ENCODE data around the gene ZMAT2.
"Not testable (repeated sequence)": the region's sequence is repeated elsewhere in the genome, so short reads cannot be mapped to it uniquely, and the experiment has no call there.

The ZMAT2 gene

DNA sequence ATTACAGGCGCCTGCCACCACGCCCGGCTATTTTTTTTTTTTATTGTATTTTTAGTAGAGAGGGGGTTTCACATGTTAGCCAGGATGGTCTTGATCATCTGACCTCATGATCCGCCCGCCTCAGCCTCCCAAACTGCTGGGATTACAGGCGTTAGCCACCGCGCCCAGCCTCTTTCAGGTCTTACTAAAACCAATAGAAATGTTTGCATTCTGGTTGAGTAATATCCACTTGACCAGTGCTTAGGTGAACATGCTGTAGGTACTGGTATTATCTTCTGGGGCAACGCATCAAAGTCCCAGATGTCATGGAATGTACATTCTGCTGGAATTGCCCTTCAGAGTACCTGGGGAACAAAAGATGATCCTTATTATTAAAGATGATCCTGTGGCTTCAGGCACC lies 8.5 kb downstream of the ZMAT2 start:
- DNase-seq (ENCODE audit: low spot score) = not testable (repeated sequence)

DNA sequence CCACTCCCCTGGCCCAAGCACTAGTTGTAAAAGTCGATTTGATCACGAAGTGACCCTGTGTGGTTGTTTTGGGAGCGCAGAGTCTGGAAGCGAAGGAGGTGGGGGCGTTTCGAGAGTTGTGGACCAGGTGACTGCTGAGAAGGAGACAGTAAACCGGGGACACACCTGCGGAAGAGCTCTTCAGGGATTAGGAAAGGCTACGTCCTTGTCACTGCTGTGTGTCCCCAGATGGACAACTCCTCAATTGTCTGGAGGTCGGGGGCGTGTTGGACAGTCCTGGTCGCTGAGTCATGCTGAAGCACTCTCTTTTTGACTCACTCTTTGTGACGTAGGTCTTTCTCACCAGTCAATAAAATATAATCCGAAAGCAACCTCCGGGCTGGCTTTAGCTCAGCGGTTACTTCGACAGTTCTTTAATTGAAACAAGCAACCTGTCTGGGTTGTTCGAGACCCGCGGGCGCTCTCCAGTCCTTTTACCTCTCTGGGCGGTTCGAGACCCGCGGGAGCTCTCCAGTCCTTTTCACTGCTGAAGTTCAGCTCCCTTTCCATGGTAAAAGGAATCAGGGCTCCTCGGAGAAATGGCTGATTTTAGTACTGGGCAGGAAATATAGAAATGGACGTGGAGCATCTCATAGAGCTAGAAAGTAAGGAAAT lies 10.8 kb downstream of the ZMAT2 start:
- peak; percentile 85 for DNase-seq (ENCODE audit: low spot score)

DNA sequence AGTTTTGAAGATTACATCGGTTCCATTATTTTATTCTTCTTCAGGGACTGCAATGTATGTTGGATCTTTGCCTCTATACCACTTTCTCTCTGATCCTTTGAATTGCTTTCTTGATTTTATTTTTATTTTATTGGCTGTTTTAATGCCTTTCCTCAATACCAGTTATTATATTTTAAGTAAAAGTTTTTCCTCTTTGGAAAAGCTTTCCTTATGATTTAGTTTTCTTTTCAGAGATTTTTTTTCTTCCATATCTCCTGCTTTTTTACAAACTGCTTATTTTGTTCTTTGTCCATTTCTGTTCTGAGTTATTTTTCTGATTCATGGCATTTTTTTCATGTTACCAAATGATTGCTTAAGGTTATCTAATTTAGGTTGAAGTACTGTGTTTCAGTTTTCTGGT lies 11.5 kb downstream of the ZMAT2 start:
- no peak for DNase-seq (ENCODE audit: low spot score)

DNA sequence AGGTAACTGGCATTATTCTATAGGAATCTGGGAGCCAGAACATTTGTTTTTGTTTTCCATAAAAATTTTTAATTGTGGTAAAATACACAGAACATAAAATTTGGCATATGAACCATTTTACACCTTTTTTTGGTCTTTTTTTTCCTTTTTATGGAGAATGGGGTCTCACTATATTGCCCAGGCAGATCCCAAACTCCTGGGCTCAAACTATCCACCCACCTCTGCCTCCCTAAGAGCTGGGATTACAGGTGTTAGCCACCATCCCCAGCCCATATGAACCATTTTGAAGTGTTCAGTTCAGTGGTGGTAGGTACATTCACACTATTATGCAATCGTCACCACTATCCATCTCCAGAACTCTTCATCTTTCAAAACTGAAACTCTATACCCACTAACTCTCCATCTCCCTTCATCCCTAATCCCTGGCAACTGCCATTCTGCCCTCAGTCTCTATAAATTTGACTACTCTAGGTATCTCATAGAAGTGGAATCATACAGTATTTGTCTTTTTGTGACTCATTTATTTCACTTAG lies 13.4 kb downstream of the ZMAT2 start:
- DNase-seq (ENCODE audit: low spot score) = no peak

DNA sequence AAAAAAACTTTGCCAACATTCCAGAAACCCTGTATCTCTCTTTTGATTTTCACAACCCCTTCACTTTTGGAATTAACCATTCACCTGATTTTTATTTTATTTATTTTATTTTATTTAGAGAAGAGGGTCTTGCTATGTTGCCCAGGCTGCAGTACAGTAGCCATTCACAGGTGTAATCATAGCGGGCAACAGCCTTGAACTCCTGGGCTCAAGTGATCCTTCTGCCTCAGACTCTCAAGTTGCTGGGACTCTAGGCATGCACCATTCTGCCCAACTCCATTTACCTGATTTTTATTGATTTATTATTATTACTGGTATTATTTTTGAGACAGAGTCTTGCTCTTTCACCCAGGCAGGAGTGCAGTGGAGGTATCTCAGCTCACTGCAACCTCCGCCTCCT lies 16.0 kb downstream of the ZMAT2 start:
- not testable (repeated sequence) for DNase-seq (ENCODE audit: low spot score)

DNA sequence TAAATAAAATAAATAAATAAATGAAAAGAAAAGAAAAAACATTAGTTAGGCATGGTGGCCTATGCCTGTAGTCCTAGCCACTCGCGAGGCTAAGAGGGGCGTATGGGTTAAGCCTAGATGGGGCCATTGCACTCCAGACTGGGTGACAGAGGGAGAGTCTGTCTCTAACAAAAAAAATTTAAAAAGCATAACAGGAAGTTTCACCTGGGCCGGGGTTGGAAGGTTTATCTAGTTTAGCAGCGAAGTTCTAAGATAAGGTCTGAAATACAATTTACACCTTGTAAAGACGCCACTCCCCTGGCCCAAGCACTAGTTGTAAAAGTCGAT lies 18.0 kb downstream of the ZMAT2 start:
- DNase-seq (ENCODE audit: low spot score) = no peak

DNA sequence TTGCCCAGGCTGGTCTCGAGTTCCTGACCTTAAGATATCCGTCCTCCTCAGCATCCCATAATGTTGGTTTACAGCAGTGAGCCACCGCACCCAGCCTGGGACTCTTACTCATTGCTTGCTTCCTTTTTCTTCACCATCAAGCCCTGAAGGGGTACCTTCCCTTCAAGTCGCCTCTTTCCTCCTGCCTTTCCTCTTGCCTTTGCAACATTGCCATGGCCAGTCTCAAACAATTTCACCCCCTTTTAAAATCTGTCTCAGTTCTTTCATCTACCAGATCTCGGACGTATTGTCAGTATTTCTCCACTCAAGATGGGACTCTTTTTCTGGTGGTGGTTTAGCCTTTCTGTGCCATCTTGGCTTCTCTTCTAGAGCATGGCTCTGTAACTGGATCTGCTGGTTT lies 20.5 kb downstream of the ZMAT2 start:
- DNase-seq (ENCODE audit: low spot score) = not testable (repeated sequence)

DNA sequence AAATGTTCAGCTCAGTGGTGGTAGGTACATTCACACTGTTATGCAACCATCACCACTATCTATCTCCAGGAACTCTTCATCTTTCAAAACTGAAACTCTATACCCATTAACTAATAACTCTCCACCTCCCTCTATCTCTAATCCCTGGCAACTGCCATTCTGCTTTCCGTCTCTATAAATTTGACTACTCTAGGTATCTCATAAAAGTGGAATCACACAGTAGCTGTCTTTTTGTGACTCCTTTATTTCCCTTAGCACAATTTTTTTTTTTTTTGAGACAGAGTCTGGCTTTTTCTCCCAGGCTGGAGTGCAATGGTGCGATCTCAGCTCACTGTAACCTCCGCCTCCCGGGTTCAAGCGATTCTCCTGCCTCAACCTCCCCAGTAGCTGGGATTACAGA lies 21.1 kb downstream of the ZMAT2 start:
- DNase-seq (ENCODE audit: low spot score) = not testable (repeated sequence)

DNA sequence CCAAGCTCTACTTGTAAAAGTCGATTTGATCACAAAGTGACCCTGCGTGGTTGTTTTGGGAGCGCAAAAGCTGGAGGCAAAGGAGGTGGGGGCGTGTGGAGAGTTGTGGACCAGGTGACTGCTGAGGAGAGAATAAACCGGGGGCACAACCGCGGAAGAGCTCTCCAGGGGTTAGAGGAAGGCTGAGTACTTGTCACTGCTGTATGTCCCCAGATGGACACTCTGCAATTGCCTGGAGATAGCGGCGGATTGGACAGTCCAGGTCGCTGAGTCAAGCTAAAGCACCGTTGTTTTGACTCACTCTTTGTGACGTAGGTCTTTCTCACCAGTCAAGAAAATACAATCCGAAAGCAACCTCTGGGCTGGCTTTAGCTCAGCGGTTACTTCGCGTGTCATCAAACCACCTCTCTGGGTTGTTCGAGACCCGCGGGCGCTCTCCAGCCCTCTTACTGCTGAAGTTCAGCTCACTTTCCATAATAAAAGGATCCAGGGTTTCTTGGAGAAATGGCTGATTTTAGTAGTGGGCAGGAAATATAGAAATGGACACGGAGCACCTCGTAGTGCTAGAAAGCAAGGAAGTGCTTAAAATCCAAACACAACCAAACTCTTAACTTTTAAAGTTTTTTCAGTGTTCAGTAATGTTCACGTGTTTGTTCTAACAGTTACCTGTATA lies 25.7 kb downstream of the ZMAT2 start:
- DNase-seq (ENCODE audit: low spot score) = peak; percentile 78

DNA sequence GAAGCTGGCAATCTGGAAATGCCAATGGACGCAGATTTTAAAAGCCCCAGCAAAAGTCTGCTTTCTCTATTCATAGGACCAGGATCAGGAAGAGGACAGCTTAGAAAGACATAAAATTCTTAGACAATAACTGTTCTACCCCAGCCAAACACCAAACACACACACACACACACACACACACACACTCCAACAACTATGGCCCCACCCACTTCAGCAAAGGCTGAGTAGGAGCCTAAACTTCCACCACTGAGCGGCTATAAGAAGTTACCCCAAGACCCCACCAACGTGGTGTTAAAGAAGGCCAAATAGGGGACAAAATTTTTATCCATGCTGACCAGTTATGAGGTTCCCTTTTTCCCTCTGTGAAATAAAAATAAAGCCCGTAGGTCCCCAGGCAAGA lies 32.9 kb downstream of the ZMAT2 start:
- DNase-seq (ENCODE audit: low spot score) = no peak

DNA sequence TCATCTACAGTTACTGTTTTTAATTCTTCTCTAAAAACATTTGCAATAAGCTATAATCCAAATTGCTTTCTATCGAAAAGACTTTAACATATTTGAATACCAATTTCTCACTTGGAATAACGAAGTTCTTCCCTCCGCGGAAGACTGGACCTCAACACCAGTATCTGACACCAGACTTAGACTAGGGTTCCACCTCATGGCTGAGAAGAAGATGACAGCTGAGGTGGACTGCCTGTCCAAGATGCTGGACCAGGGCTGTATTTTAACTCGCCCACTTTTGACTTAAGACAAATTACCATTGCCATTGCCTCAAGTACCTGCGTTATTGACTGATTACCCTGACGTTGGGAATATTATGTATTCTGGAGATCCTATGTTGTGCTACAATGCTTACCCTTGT lies 34.1 kb downstream of the ZMAT2 start:
- no peak for DNase-seq (ENCODE audit: low spot score)

DNA sequence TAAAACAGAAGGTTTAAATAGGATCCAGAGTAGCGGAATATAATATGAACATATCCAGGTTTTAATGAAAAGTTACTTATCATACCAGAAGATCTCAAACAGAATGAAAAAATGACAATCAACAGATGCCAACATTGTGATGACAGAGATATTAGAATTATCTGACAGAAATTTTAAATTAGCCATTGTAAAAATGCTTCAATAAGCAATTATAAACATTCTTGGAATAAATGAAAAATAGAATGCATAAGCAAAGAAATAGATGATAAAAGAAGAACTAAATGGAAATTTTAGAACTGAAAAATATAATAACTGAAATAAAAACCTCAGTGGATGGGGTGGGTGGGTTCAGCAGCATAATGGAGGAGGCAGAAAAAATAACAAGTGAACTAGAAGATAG lies 37.2 kb downstream of the ZMAT2 start:
- no peak for DNase-seq (ENCODE audit: low spot score)

DNA sequence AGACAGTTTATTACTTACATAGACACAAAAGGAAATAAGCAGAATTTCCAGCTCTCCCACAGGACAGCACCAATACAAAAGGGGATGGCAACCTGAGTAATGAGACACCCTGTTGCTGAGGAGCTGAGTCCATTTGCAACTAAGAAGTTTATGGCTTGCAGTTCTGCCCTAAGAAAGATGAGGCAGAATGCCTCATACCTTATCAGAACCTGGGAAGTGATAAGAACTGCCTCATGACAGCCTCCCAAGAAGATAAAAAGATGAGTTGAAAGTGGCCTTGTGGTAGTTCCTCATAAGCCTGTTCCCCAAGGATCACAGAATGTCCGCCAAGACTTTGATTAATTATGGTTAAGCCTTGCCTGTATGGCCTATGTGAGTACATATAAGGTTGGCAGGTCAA lies 41.7 kb downstream of the ZMAT2 start:
- no peak for DNase-seq (ENCODE audit: low spot score)

DNA sequence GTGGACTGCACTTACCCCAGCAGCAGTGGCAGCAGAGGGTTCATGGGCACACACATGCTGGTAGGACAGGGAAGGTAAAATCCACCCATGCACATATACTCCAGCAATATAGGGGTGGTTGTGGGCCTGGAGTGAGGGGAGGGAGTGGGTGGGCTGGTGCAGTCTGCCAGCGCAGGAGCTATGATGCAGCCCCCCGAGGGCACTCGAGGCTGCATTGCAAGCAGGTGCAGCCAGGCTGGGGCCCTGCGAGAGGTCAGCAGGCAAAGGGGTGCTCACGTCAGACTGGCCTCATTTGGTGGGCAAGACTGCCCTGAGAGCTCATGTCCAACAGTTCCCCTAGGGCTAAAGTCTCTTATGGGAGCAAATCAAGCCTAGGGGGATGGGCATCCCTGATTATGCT lies 53.3 kb downstream of the ZMAT2 start:
- no peak for DNase-seq (ENCODE audit: low spot score)

Data from AG08396 (cell line).